H9 (cell line): ENCODE data around the gene KLHDC8A. TPM values are rescaled to one million over a fixed set of nuclear protein-coding genes. Genes with fewer than 3 reads are reported as not detected.

Source experiments
- DNase-seq: peaks from one replicate; pipeline ENCODE4 v3.0.0-alpha.2; 2017
- H2AFZ ChIP-seq: one replicate; pipeline ENCODE4 v1.6.1; 2013; ENCODE audit warnings: mild to moderate bottlenecking, low read length, control low read depth, moderate library complexity
- H2AK5ac ChIP-seq: 2 replicates; pipeline ENCODE4 v1.6.1; 2013; ENCODE audit warnings: low read length, control low read depth, mixed read lengths; ENCODE audit not compliant: insufficient read length
- H2BK120ac ChIP-seq: one replicate; pipeline ENCODE4 v1.6.1; 2013; ENCODE audit warnings: low read depth, mild to moderate bottlenecking, low read length, control low read depth, inconsistent platforms; ENCODE audit not compliant: poor library complexity, severe bottlenecking
- H2BK12ac ChIP-seq: 2 replicates; pipeline ENCODE4 v1.6.1; 2013; ENCODE audit warnings: low read length, control low read depth, mixed read lengths, low read depth; ENCODE audit not compliant: insufficient read length
- H2BK15ac ChIP-seq: 2 replicates; pipeline ENCODE4 v1.6.1; 2013; ENCODE audit warnings: low read depth, low read length, control low read depth
- H2BK20ac ChIP-seq: one replicate; pipeline ENCODE4 v1.6.1; 2013; ENCODE audit warnings: low read depth, mild to moderate bottlenecking, low read length, control low read depth, inconsistent platforms; ENCODE audit not compliant: poor library complexity, severe bottlenecking
- H2BK5ac ChIP-seq: 2 replicates; pipeline ENCODE4 v1.6.1; 2013; ENCODE audit warnings: low read length, control low read depth, mixed read lengths; ENCODE audit not compliant: insufficient read length
- H3K14ac ChIP-seq: 2 replicates; pipeline ENCODE4 v1.6.1; 2013; ENCODE audit warnings: low read length, control low read depth; ENCODE audit not compliant: insufficient read depth
- H3K18ac ChIP-seq: 2 replicates; pipeline ENCODE4 v1.6.1; 2013; ENCODE audit warnings: low read depth, mild to moderate bottlenecking, mixed read lengths, low read length, control low read depth; ENCODE audit not compliant: insufficient read length
- H3K23ac ChIP-seq: 2 replicates; pipeline ENCODE4 v1.6.1; 2013; ENCODE audit warnings: low read length, control low read depth, mixed read lengths, low read depth; ENCODE audit not compliant: insufficient read length
- H3K23me2 ChIP-seq: 2 replicates; pipeline ENCODE4 v1.6.1; 2013; ENCODE audit warnings: low read depth, mild to moderate bottlenecking, mixed read lengths, low read length, control low read depth; ENCODE audit not compliant: insufficient read length, poor library complexity, severe bottlenecking
- H3K27ac ChIP-seq: 2 replicates; pipeline ENCODE4 v1.5.1; 2013; ENCODE audit warnings: low read length, control low read depth, mixed read lengths, low read depth; ENCODE audit not compliant: insufficient read length
- H3K27me3 ChIP-seq: 2 replicates; pipeline ENCODE4 v1.6.1; 2013; ENCODE audit warnings: low read length, control low read depth, inconsistent platforms; ENCODE audit not compliant: insufficient read depth
- H3K4ac ChIP-seq: 2 replicates; pipeline ENCODE4 v1.6.1; 2013; ENCODE audit warnings: low read depth, mild to moderate bottlenecking, control low read depth, inconsistent platforms, low read length, moderate library complexity
- H3K4me1 ChIP-seq: 2 replicates; pipeline ENCODE4 v1.6.1; 2013; ENCODE audit warnings: low read length, control low read depth, inconsistent platforms; ENCODE audit not compliant: insufficient read depth
- H3K4me2 ChIP-seq: 2 replicates; pipeline ENCODE4 v1.6.1; 2013; ENCODE audit warnings: low read length, control low read depth, mixed read lengths; ENCODE audit not compliant: insufficient read length, insufficient read depth
- H3K56ac ChIP-seq: 2 replicates; pipeline ENCODE4 v1.6.1; 2013; ENCODE audit warnings: low read depth, mild to moderate bottlenecking, mixed read lengths, low read length, control low read depth; ENCODE audit not compliant: insufficient read length
- H3K79me1 ChIP-seq: 2 replicates; pipeline ENCODE4 v1.6.1; 2013; ENCODE audit warnings: low read depth, mild to moderate bottlenecking, moderate library complexity, low read length, control low read depth, inconsistent platforms; ENCODE audit not compliant: insufficient read depth, poor library complexity, severe bottlenecking
- H3K79me2 ChIP-seq: 2 replicates; pipeline ENCODE4 v1.6.1; 2013; ENCODE audit warnings: low read length, control low read depth, inconsistent platforms; ENCODE audit not compliant: insufficient read depth
- H3K9ac ChIP-seq: 2 replicates; pipeline ENCODE4 v1.6.1; 2013; ENCODE audit warnings: low read length, control low read depth, mixed read lengths; ENCODE audit not compliant: insufficient read length; ENCODE audit errors: extremely low read depth
- H3K9me3 ChIP-seq: one replicate; pipeline ENCODE4 v1.6.1; 2013; ENCODE audit warnings: low read depth, low read length, inconsistent platforms; ENCODE audit not compliant: control insufficient read depth
- H3T11ph ChIP-seq: one replicate; pipeline ENCODE4 v1.6.1; 2013; ENCODE audit warnings: mild to moderate bottlenecking, low read length, control low read depth, inconsistent platforms
- H4K20me1 ChIP-seq: one replicate; pipeline ENCODE4 v1.6.1; 2013; ENCODE audit not compliant: control insufficient read depth, insufficient read length, insufficient read depth
- H4K5ac ChIP-seq: 2 replicates; pipeline ENCODE4 v1.6.1; 2013; ENCODE audit warnings: low read depth, mild to moderate bottlenecking, mixed read lengths, low read length, control low read depth; ENCODE audit not compliant: insufficient read length
- H4K8ac ChIP-seq: replicated peaks from 2 replicates; pipeline ENCODE4 v1.6.1; 2013; ENCODE audit warnings: low read length, control low read depth, mixed read lengths, low read depth; ENCODE audit not compliant: insufficient read length
- H4K91ac ChIP-seq: 2 replicates; pipeline ENCODE4 v1.6.1; 2013; ENCODE audit warnings: low read depth, mild to moderate bottlenecking, moderate library complexity, mixed read lengths, low read length, control low read depth; ENCODE audit not compliant: insufficient read length
- H3K27ac Mint-ChIP-seq, 3 experiments: 2 replicates in 2 of 3; 3 replicates in 1 of 3; pipeline ENCODE4 v1.8.0; 2020 to 2021; ENCODE audit warnings: mixed read lengths in 3 of 3, mild to moderate bottlenecking in 1 of 3, moderate library complexity in 1 of 3
- H3K27me3 Mint-ChIP-seq: 2 replicates; pipeline ENCODE4 v1.8.0; 2021; ENCODE audit warnings: low read depth, mild to moderate bottlenecking, moderate library complexity, mixed read lengths
- H3K36me3 Mint-ChIP-seq, 3 experiments: 2 replicates in 2 of 3; 3 replicates in 1 of 3; pipeline ENCODE4 v1.8.0; 2020 to 2021; ENCODE audit warnings: low read depth in 3 of 3, mixed read lengths in 3 of 3; ENCODE audit not compliant: insufficient read depth in 1 of 3
- H3K4me1 Mint-ChIP-seq, 2 experiments: 2 replicates each; pipeline ENCODE4 v1.8.0; 2020; ENCODE audit warnings: mixed read lengths in 2 of 2
- H3K4me3 Mint-ChIP-seq, 2 experiments: 2 replicates in 1 of 2; 3 replicates in 1 of 2; pipeline ENCODE4 v1.8.0; 2020 to 2021; ENCODE audit warnings: mild to moderate bottlenecking in 2 of 2, mixed read lengths in 2 of 2, moderate library complexity in 1 of 2
- H3K9me3 Mint-ChIP-seq, 2 experiments: 2 replicates in 1 of 2; 3 replicates in 1 of 2; pipeline ENCODE4 v1.8.0; 2020; ENCODE audit warnings: mild to moderate bottlenecking in 2 of 2, mixed read lengths in 2 of 2, moderate library complexity in 1 of 2
- CTCF ChIP-seq: fragments of 200-600 bp; sonication (generic); conservative IDR thresholded peaks from 3 replicates; pipeline ENCODE4 v1.8.0; 2021; ENCODE audit warnings: antibody characterized with exemption, mild to moderate bottlenecking
- total RNA-seq: library from RNA; stranded (reverse); gene quantifications from 2 replicates; pipeline ENCODE4 v1.2.1, GENCODE V29; 2021

Gene KLHDC8A
- total RNA-seq, 1 experiment from 2014 or later = 0.96 TPM

- TF ChIP-seq CTCF = no peak
- no peak overlapping the region for H2BK15ac ChIP-seq
- no peak overlapping the region for H3K27ac Mint-ChIP-seq
- no peak overlapping the region for H3K4me2 ChIP-seq
- H3K23me2 ChIP-seq = no peaks in the 10 kb centered on the region
- no peak overlapping the region for H2AFZ ChIP-seq
- no peaks in the 10 kb centered on the region for H3K36me3 Mint-ChIP-seq
- no peak overlapping the region for H3K23ac ChIP-seq
- H3K79me1 ChIP-seq = no peaks in the 10 kb centered on the region
- H3K9ac ChIP-seq = no peak overlapping the region
- no peaks in the 10 kb centered on the region for H3K9me3 ChIP-seq
- H3K4me1 ChIP-seq = peaks cover 15% of the 10 kb centered on the region; the same call in 1 of the 2 replicates
- no peak overlapping the region for H3K18ac ChIP-seq
- no peak overlapping the region for H2BK5ac ChIP-seq
- H4K91ac ChIP-seq = no peak overlapping the region
- H3K27me3 Mint-ChIP-seq = peaks cover 7% of the 10 kb centered on the region
- H3K27ac ChIP-seq = no peak overlapping the region
- peaks cover 43 to 47% of the 10 kb centered on the region in 2 experiments for H3K4me1 Mint-ChIP-seq
- no peak overlapping the region for H2BK20ac ChIP-seq
- H3K79me2 ChIP-seq = no peaks in the 10 kb centered on the region
- no peak overlapping the region for H2BK12ac ChIP-seq
- no peaks in the 10 kb centered on the region for H3K27me3 ChIP-seq
- no peaks in the 10 kb centered on the region for H3K9me3 Mint-ChIP-seq
- H3T11ph ChIP-seq = no peak overlapping the region
- H2BK120ac ChIP-seq = no peak overlapping the region
- no peak overlapping the region for H3K56ac ChIP-seq
- H2AK5ac ChIP-seq = no peak overlapping the region
- no peaks in the 10 kb centered on the region for H4K20me1 ChIP-seq
- no peak for DNase-seq
- H3K4ac ChIP-seq = no peak overlapping the region
- no peak overlapping the region for H4K5ac ChIP-seq
- no peak overlapping the region for H3K4me3 Mint-ChIP-seq
- no peak overlapping the region for H4K8ac ChIP-seq
- H3K14ac ChIP-seq = no peak overlapping the region
Measured at GRCh38 chr1:205370780-205371179, 14.1 kb upstream of the KLHDC8A start.
